HFF-Myc (cell line): ENCODE measurements around the gene SCN10A.

Experiments used
- DNase-seq: peaks from one replicate; pipeline ENCODE4 v3.0.0-alpha.2; 2011; ENCODE audit warnings: low read depth; ENCODE audit errors: extremely low read depth
- H3K4me3 ChIP-seq: replicated peaks from 2 replicates; pipeline ENCODE4 v1.5.1; 2011; ENCODE audit warnings: low read depth, mild to moderate bottlenecking, control low read depth, low read length
- CTCF ChIP-seq: IDR thresholded peaks from 2 replicates; pipeline ENCODE4 v1.5.1; 2012; ENCODE audit warnings: mild to moderate bottlenecking, low read depth, low read length, control low read depth; ENCODE audit errors: missing control alignments

The SCN10A gene

GRCh38 chr3:38725726-38726419 is 90.1 kb downstream of the SCN10A start:
- TF ChIP-seq CTCF = no peak
- no peak overlapping the region for H3K4me3 ChIP-seq
- no peak for DNase-seq

DNA sequence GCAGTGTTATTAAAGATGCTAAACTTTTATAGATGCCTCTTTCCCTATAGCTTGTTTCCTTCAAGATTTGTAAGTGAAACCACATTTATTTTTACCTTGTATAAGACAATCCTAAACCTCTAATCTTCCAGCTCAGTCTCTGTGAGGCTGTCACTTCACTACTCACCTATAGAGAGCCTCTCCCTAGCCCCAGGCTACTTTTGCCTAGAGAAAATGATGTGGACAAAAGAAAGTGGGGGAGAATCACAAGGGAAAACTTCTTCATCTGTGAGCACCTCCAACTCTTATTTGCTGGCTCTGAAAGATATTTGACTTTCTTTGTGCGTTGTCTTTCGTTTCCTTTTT is 91.7 kb downstream of the SCN10A start:
- H3K4me3 ChIP-seq = no peak overlapping the region
- DNase-seq = no peak
- TF ChIP-seq CTCF = no peak

- no peak overlapping the region for H3K4me3 ChIP-seq
- no peak for TF ChIP-seq CTCF
Measured at GRCh38 chr3:38723569-38724391, 92.2 kb downstream of the SCN10A start.

GRCh38 chr3:38722781-38723568 is 93.0 kb downstream of the SCN10A start:
- DNase-seq = no peak
- no peak for TF ChIP-seq CTCF
- no peak overlapping the region for H3K4me3 ChIP-seq

More at GRCh38 chr3:38723569-38724391, 92.2 kb downstream of the SCN10A start:
- no peak for DNase-seq

DNA sequence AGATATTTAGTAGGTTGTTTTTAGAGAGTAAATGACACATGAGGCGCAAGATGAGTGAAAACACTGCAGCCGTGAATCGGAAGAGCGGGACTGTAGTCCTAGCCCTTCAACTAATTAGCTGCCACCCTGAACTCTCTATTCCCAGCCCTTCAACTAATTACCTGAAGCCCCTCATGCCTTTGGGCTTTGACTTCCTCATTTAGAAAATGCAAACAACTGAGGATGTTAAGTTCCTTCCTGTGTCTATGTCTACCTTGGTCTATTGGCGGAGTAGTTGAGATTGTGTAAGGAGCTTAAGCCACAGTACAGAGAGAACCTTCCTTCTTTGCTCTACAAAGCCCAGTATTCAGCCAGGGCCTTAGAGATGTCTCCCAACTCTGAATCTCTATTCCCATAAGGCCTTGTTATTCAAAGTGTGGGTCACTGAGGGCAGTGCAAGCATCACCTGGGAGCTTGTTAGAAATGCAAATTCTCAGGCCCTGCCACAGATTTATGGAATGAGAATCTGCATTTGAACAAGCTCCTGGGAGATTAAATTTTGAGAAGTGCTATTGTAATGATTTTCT is 94.7 kb downstream of the SCN10A start:
- DNase-seq = no peak
- H3K4me3 ChIP-seq = no peak overlapping the region
- no peak for TF ChIP-seq CTCF

- no peak for DNase-seq
- H3K4me3 ChIP-seq = no peak overlapping the region
- TF ChIP-seq CTCF = no peak
Measured at GRCh38 chr3:38720465-38720864, 95.6 kb downstream of the SCN10A start.
